AG10803 (cell line): ENCODE data around the gene NRXN2.

ENCODE experiments used
- DNase-seq: peaks from one replicate; pipeline ENCODE4 v3.0.0; 2010; ENCODE audit warnings: low read depth
- H3K4me3 ChIP-seq: 2 replicates; pipeline ENCODE4 v1.5.1; 2011; ENCODE audit warnings: mild to moderate bottlenecking, low read length, control low read depth
- CTCF ChIP-seq: conservative IDR thresholded peaks from 2 replicates; pipeline ENCODE4 v1.5.1; 2011; ENCODE audit warnings: mild to moderate bottlenecking, low read length, control low read depth, inconsistent platforms

NRXN2 gene

DNA sequence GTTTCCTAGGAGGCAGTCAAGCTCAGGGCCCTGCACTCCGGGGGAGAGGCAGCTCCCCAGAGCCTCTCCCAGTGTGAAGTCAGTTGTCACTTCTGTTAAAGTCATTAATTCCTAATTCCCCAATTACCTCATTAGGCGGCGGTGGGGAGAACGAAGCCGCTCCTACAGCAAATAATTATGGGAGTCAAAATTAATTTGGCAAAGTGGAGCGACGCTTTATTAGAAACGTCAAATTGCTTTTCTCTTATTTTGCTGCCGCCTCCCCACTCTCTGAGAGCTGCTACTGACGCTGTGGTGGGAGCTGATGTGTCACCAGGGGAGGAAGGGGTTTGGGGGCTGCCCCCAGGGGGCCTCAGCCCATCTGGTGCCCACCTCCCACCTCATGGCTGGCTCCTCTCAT lies 90.3 kb downstream of the NRXN2 start:
- no peak overlapping the region for H3K4me3 ChIP-seq
- no peak for DNase-seq
- TF ChIP-seq CTCF: no peak

DNA sequence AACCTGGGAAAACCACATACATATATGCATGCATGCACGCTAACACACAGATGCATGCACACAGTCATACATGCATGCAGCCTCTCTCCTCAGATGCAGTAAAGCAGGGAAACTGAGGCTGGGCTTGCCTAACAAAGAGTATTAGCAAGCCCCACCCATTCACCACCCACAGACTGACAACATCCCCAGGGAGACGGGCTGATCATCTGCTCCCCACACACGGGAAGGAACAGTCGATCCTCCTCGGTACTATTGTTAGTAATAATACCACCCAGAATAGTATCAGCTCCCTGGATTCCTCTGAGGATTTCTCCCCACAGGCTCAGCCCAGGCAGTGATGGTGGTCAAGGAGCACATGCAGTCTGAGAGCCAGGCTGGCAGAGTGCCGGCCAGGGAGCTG lies 90.8 kb downstream of the NRXN2 start:
- no peak for DNase-seq
- H3K4me3 ChIP-seq: no peak overlapping the region
- TF ChIP-seq CTCF: no peak

- no peak for DNase-seq
- TF ChIP-seq CTCF: no peak
- H3K4me3 ChIP-seq: no peak overlapping the region
Observed at GRCh38 chr11:64631675-64632074, 91.3 kb downstream of the NRXN2 start.

DNA sequence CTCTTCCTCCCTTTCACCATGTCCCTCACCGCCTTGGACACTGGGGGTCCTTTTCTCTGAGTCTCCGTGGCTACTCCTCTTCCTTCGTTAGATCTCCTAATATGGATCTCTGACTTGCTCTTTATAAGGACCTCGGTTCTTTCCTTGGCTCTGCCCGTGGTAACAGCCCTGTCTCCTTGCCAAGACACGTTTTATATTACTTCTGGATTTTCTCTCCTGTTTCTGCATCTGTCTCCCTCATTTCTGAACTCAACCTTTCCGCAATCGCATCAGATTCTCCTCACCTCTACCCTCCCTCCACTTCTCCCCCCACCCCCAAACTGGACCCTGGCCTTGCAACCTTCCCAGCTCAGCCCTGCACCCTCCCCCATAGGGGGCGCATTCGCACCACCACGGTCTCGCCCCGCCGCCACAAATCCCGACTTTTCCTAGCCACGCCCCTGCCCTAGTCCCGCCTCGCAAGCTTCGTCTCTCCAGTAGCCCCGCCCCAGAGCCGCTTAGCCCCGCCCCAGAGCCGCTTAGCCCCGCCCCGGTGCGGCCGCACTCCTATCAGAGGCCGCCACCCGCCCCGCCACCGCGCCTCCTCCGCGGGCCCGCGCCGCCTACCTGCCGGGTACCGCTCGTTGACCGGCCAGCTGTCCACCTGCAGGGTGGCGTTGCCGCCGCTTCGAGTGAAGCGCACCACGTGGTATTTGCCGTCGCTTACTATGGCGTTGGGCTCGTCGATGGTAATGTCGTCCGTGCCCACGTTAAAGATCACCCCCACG lies 93.0 kb downstream of the NRXN2 start:
- DNase-seq: no peak
- TF ChIP-seq CTCF: no peak
- no peak overlapping the region for H3K4me3 ChIP-seq

DNA sequence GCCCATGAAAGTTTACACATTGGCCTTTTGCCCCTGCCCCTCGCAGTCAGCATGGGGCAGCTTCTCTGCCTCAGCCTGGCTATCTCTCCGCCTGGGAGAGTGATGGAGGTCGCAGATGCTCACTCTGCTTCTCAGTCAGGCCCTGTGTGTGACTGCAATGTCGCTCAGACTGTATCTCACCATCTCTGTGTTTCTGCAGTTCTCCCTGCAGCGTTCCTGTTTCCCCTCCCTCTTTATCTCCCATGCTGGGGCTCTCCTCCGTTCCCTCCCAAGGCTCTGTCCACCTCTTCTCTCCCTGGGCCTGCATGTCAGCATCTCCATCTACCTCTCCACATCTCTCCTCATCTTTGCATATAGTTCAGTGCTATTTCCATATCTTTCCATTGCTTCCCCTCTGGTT lies 93.9 kb downstream of the NRXN2 start:
- TF ChIP-seq CTCF: no peak
- no peak for DNase-seq
- no peak overlapping the region for H3K4me3 ChIP-seq

GRCh38 chr11:64628596-64628995 lies 94.4 kb downstream of the NRXN2 start:
- TF ChIP-seq CTCF: no peak
- no peak overlapping the region for H3K4me3 ChIP-seq
- no peak for DNase-seq

- DNase-seq: no peak
- TF ChIP-seq CTCF: no peak
- H3K4me3 ChIP-seq: no peak overlapping the region
Observed at GRCh38 chr11:64627371-64627770, 95.6 kb downstream of the NRXN2 start.
